Neural cell (in vitro differentiated cells): ENCODE results near the gene MYOF.

ENCODE experiments used
- EP300 ChIP-seq: fragments of 450-650 bp; conservative IDR thresholded peaks from 2 replicates; pipeline ENCODE4 v1.6.1; 2014; ENCODE audit warnings: antibody characterized with exemption, mild to moderate bottlenecking, moderate library complexity; ENCODE audit not compliant: poor library complexity, severe bottlenecking
- EZH2 ChIP-seq: fragments of 200-600, 300-800 bp; shearing (Covaris generic), sonication (generic); IDR thresholded peaks from 2 replicates; pipeline ENCODE4 v1.6.1; 2014; ENCODE audit warnings: antibody characterized with exemption, low read length, borderline replicate concordance, mild to moderate bottlenecking; ENCODE audit not compliant: insufficient read depth, poor library complexity, severe bottlenecking
- POLR2AphosphoS5 ChIP-seq: IDR thresholded peaks from 2 replicates; pipeline ENCODE4 v1.6.1; 2012
- TF ChIP-seq, protein P1 (sequence below): fragments of 450-650 bp; IDR thresholded peaks from 2 replicates; pipeline ENCODE4 v1.5.1; 2014; ENCODE audit warnings: antibody characterized with exemption, mild to moderate bottlenecking, moderate library complexity; ENCODE audit not compliant: poor library complexity, severe bottlenecking

DNA sequence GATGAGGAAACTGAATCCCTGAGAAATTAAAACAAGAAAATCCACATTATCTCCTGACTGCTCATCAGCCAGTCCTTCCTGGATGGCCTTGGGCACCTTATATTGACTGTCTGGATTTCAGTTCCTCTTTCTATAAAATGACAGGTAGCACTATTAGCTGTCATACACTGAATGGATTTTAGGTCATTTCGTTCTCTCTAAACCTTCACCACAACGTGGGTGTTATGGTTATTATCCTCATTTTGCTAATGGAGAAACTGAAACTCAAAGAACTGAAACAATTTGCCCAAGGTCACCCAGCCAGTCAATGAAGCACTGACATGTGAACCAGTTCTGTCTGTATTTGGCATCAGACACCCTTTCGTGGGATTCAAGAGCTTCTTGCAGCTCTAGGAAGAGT lies 214.6 kb downstream of the MYOF start:
- TF ChIP-seq, protein P1, sequence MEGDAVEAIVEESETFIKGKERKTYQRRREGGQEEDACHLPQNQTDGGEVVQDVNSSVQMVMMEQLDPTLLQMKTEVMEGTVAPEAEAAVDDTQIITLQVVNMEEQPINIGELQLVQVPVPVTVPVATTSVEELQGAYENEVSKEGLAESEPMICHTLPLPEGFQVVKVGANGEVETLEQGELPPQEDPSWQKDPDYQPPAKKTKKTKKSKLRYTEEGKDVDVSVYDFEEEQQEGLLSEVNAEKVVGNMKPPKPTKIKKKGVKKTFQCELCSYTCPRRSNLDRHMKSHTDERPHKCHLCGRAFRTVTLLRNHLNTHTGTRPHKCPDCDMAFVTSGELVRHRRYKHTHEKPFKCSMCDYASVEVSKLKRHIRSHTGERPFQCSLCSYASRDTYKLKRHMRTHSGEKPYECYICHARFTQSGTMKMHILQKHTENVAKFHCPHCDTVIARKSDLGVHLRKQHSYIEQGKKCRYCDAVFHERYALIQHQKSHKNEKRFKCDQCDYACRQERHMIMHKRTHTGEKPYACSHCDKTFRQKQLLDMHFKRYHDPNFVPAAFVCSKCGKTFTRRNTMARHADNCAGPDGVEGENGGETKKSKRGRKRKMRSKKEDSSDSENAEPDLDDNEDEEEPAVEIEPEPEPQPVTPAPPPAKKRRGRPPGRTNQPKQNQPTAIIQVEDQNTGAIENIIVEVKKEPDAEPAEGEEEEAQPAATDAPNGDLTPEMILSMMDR = no peak
- TF ChIP-seq EP300 (no peak), EZH2 (no peak), POLR2AphosphoS5 (no peak)
